Transverse colon (tissue), 4 donors: ENCODE data around the gene GALNT12. TPM values are rescaled to one million over a fixed set of nuclear protein-coding genes. Genes with fewer than 3 reads are reported as not detected.

Experiments
- DNase-seq: peaks from one replicate; pipeline ENCODE4 v3.0.0-alpha.2; 2019
- H3K27ac ChIP-seq, 4 donors: fragments of 200-600 bp; sonication (generic); 2 replicates each; pipeline ENCODE4 v1.5.1; 2016 to 2018; ENCODE audit warnings: inconsistent platforms in 4 of 4
- H3K27me3 ChIP-seq: fragments of 200-600 bp; sonication (generic); 2 replicates; pipeline ENCODE4 v1.5.1; 2017; ENCODE audit warnings: inconsistent platforms
- H3K36me3 ChIP-seq, 4 donors: fragments of 200-600 bp; sonication (generic); 2 replicates each; pipeline ENCODE4 v1.5.1; 2017 to 2019; ENCODE audit warnings: inconsistent platforms in 4 of 4
- H3K4me1 ChIP-seq, 4 donors: fragments of 200-600 bp; sonication (generic); 2 replicates each; pipeline ENCODE4 v1.5.1; 2017 to 2020; ENCODE audit warnings: inconsistent platforms in 4 of 4
- H3K4me3 ChIP-seq, 4 donors: fragments of 200-600 bp; sonication (generic); 1 replicate in 1 of 4; 2 replicates in 3 of 4; pipeline versions ENCODE4 v1.5.1 to v1.6.1; 2017 to 2019; ENCODE audit warnings: inconsistent platforms in 4 of 4
- H3K9me3 ChIP-seq, 2 donors: fragments of 200-600 bp; sonication (generic); 2 replicates each; pipeline ENCODE4 v1.5.1; 2017 to 2019; ENCODE audit warnings: inconsistent platforms in 2 of 2
- EP300 ChIP-seq: sonication (generic); formaldehyde crosslinking; IDR thresholded peaks from one replicate; pipeline ENCODE4 v1.6.1; 2017; ENCODE audit warnings: antibody characterized with exemption, low read depth
- POLR2A ChIP-seq: fragments of 450-650 bp; IDR thresholded peaks from one replicate; pipeline ENCODE4 v1.6.1; 2016; ENCODE audit warnings: antibody characterized with exemption, mild to moderate bottlenecking, moderate library complexity
- POLR2AphosphoS5 ChIP-seq, 3 donors: sonication (generic); formaldehyde crosslinking; IDR thresholded peaks; one replicate each; pipeline ENCODE4 v1.6.1; 2016; ENCODE audit warnings: antibody characterized with exemption in 3 of 3
- WGBS, 2 donors: methylation state at CpG; one replicate each; pipeline ENCODE4 v1.1.5; 2018; ENCODE audit warnings: low coverage in 1 of 2; 5-methylcytosine and 5-hydroxymethylcytosine counted together
- in situ Hi-C, 4 donors: fragments of 200-750 bp; cut with MboI; loops; one replicate each; pipeline versions ENCODE4 v1.15.0 to v1.15.1; 2017; ENCODE audit warnings: low sequenced_read_pairs in 3 of 4, low pct_ligation_motif_present in 1 of 4, low pct_unique_long_range_greater_than_20kb in 1 of 4
- intact Hi-C: fragments of 100-400 bp; cut with DNase I; formaldehyde crosslinking; loops from one replicate; pipeline ENCODE4 v1.15.1; 2023; ENCODE audit warnings: low total_unique reads
- total RNA-seq, 4 donors: library from RNA; depleted of rRNA; stranded (reverse); fragments of >200 nt; gene quantifications; one replicate each; pipeline ENCODE4 v1.1.0, GENCODE V29; 2016
- TF ChIP-seq, protein P1 (sequence below), 5 experiments: fragments of 200-600 bp in 3 of 5; fragments of 450-650 bp in 2 of 5; sonication (generic) in 3 of 5; IDR thresholded peaks; 1 replicate in 2 of 5; 2 replicates in 3 of 5; pipeline ENCODE4 v1.5.1; 2016 to 2017; ENCODE audit warnings: antibody characterized with exemption in 5 of 5, inconsistent platforms in 3 of 5, mild to moderate bottlenecking in 2 of 5, moderate library complexity in 1 of 5

GALNT12 gene
- total RNA-seq, 4 donors from 2014 or later, result 79.7 to 174 (median 120) TPM

DNA sequence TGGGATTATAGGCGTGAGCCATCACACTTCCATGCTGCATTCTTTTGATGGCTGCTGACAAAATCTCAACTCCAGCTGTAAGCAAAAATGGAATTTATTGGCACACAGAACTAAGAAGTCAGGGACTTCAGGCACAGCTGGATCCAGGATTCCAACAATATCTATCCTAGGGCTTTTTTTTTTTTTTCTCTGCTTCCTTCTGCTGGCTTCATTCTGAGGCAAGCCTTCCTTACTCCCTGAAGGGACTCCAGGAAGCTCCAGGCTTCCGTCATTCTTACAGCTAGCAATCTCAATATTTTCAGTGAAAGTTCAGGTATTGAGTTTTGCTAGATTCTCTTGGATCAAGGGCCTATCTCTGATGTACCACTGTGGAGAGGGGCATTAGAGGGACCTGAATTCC is 66.1 kb downstream of the GALNT12 start:
- no peak for TF ChIP-seq POLR2A
- TF ChIP-seq EP300, result no peak
- TF ChIP-seq, protein P1, sequence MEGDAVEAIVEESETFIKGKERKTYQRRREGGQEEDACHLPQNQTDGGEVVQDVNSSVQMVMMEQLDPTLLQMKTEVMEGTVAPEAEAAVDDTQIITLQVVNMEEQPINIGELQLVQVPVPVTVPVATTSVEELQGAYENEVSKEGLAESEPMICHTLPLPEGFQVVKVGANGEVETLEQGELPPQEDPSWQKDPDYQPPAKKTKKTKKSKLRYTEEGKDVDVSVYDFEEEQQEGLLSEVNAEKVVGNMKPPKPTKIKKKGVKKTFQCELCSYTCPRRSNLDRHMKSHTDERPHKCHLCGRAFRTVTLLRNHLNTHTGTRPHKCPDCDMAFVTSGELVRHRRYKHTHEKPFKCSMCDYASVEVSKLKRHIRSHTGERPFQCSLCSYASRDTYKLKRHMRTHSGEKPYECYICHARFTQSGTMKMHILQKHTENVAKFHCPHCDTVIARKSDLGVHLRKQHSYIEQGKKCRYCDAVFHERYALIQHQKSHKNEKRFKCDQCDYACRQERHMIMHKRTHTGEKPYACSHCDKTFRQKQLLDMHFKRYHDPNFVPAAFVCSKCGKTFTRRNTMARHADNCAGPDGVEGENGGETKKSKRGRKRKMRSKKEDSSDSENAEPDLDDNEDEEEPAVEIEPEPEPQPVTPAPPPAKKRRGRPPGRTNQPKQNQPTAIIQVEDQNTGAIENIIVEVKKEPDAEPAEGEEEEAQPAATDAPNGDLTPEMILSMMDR (IDR thresholded peaks at IDR 0.05), result no peak
- no peak for TF ChIP-seq POLR2AphosphoS5 (IDR thresholded peaks at IDR 0.05)
- in situ Hi-C loops (loop anchor here in 3 of 4 donors (25.0 kb wide), 2 partner anchors 114 to 264 kb away; no protein-coding TSS in a partner anchor), intact Hi-C loops (no loop called here)
- no peaks in the 10 kb centered on the region for H3K4me1 ChIP-seq
- no peaks in the 10 kb centered on the region for H3K36me3 ChIP-seq
- H3K27me3 ChIP-seq, result no peaks in the 10 kb centered on the region
- no peak for DNase-seq
- WGBS, 2 donors, result 83 to 89% methylated on average over 2 of the region's 2 CpGs
- H3K4me3 ChIP-seq, result no peak overlapping the region
- H3K27ac ChIP-seq, result no peak overlapping the region
- H3K9me3 ChIP-seq, result no peaks in the 10 kb centered on the region

DNA sequence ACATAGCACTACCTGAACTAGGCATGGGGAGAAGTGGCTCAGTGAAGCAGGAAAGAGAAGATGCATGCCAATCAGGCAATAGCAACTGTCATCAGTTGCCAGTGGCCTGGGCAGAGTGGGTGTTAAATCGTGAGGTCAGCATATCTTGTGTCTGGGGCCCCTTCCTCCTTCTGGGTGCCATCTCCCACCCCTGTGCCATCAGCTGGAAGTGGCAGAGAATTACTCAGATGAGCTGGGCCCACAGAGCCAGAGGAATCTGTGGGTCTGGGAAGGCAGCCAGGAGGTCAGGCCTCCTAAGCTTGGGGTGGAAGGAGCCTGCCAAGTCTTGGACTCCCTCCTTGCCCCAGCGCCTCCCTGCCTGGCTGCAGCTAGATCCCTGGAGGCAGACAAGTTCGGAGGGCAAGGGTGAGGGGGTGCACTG is 66.5 kb downstream of the GALNT12 start:
- Histone ChIP-seq H3K4me1 (no peaks in the 10 kb centered on the region), H3K9me3 (no peaks in the 10 kb centered on the region), H3K27ac (no peak overlapping the region), H3K36me3 (no peaks in the 10 kb centered on the region), H3K27me3 (no peaks in the 10 kb centered on the region), H3K4me3 (no peak overlapping the region)
- intact Hi-C loops (no loop called here), in situ Hi-C loops (loop anchor here in 3 of 4 donors (25.0 kb wide), 2 partner anchors 113 to 263 kb away; no protein-coding TSS in a partner anchor)
- 64% methylated on average over 3 of the region's 3 CpGs; no CpG with 5 or more reads in 1 of the 2 donors for WGBS, 2 donors
- TF ChIP-seq POLR2A, result no peak
- no peak for TF ChIP-seq EP300
- no peak for DNase-seq

DNA sequence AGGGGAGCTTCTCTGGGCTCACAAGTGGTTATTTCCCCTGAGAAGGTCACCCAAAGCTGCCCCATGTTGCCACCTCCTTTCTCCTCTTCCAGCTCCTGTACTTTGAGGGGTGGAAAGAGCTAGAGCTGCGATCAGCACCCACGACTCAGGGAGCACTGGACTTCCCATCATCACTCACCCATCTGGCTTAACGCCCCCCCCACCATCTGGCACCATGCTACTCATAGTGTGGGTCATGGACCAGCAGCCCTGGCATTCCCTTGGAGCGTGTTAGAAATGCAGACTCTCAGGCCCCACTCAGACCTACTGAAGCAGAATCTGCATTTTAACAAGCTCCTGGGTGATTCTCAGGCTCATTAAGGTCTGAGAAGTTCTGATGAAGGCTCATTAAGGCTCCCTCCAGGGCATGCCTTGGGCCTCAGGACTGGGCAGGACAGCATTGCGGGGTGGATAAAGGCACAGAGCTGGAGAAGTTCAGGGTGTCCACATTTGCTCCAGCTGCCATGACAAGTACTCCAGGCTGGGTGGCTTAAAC is 67.3 kb downstream of the GALNT12 start:
- Histone ChIP-seq H3K4me1 (peaks cover 0 to 1% (median 0%) of the 10 kb centered on the region in 4 donors), H3K27me3 (no peaks in the 10 kb centered on the region), H3K9me3 (no peaks in the 10 kb centered on the region), H3K4me3 (no peak overlapping the region), H3K36me3 (no peaks in the 10 kb centered on the region), H3K27ac (no peak overlapping the region)
- no peak for TF ChIP-seq POLR2A
- no peak for TF ChIP-seq EP300
- TF ChIP-seq POLR2AphosphoS5 (IDR thresholded peaks at IDR 0.05), result no peak
- TF ChIP-seq, protein P1 (IDR thresholded peaks at IDR 0.05), result no peak
- no peak for DNase-seq
- 87 to 100% methylated on average over 1 to 5 of the region's 5 CpGs for WGBS, 2 donors
- in situ Hi-C loops, result loop anchor here in 3 of 4 donors (25.0 kb wide), 2 partner anchors 113 to 263 kb away; no protein-coding TSS in a partner anchor
- intact Hi-C loops, result no loop called here

DNA sequence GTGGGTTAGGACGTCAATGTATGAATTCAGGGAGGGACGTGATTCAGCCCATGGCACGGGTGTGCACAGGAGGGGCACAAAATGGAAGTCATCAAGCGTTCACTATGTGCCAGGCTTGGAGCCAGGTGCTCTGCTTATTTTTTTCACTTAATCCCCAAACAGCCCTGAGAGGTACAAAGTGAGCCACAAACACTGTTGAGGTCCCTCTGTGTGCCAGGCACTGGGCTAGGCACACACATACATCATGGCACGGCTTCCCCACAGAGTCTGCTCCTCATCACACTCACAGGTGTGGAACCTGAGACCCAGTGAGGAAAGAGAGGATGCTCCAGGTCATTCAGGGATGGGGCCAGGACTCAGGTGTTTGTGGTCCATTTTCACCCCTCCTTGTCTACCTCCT is 68.1 kb downstream of the GALNT12 start:
- H3K4me1 ChIP-seq, result peaks cover 0 to 9% (median 0%) of the 10 kb centered on the region in 4 donors
- H3K27ac ChIP-seq, result no peak overlapping the region
- no peak for DNase-seq
- H3K27me3 ChIP-seq, result no peaks in the 10 kb centered on the region
- in situ Hi-C loops, result no loop called here
- H3K4me3 ChIP-seq, result no peak overlapping the region
- no peaks in the 10 kb centered on the region for H3K9me3 ChIP-seq
- TF ChIP-seq POLR2AphosphoS5 (IDR thresholded peaks at IDR 0.05), result no peak
- TF ChIP-seq, protein P1 (IDR thresholded peaks at IDR 0.05), result no peak
- TF ChIP-seq EP300, result no peak
- TF ChIP-seq POLR2A, result no peak
- 88% methylated on average over 5 of the region's 5 CpGs; no CpG with 5 or more reads in 1 of the 2 donors for WGBS, 2 donors
- no peaks in the 10 kb centered on the region for H3K36me3 ChIP-seq
- intact Hi-C loops, result no loop called here

DNA sequence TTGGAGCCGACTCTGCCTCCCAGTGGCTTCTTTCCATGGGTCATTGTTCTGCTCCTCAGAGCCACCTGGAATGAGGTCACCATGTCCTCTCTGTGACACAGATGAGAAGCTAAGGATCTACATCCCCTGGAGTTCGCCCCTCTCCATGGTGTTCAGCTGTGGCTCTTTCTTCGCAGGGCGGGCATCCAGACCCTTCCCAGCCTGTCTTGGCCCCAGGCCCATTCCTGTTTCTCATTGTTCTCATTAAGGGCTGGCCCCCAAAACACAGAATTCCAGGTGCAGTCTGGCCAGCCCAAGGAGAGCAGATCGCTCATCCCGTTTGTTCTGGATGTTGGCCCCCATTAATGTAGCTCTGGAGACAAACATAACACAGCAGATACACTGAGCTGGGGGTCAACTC is 69.8 kb downstream of the GALNT12 start:
- DNase-seq, result no peak
- WGBS, 2 donors, result 80% methylated on average over 6 of the region's 6 CpGs; no CpG with 5 or more reads in 1 of the 2 donors
- TF ChIP-seq POLR2A, result no peak
- TF ChIP-seq, protein P1 (IDR thresholded peaks at IDR 0.05), result no peak
- no peak for TF ChIP-seq EP300
- TF ChIP-seq POLR2AphosphoS5 (IDR thresholded peaks at IDR 0.05), result no peak

More for the DNA sequence above, 69.8 kb downstream of the GALNT12 start:
- Histone ChIP-seq H3K9me3 (no peaks in the 10 kb centered on the region), H3K4me1 (peaks cover 0 to 9% (median 0%) of the 10 kb centered on the region in 4 donors), H3K27ac (no peak overlapping the region), H3K4me3 (no peak overlapping the region), H3K27me3 (no peaks in the 10 kb centered on the region), H3K36me3 (no peaks in the 10 kb centered on the region)
- intact Hi-C loops (no loop called here), in situ Hi-C loops (no loop called here)
